SJSA1 (cell line): ENCODE measurements around the gene PSMA7. TPM values are rescaled to one million over a fixed set of nuclear protein-coding genes. Genes with fewer than 3 reads are reported as not detected.

Experiments
- DNase-seq, 2 experiments: peaks; one replicate each; pipeline ENCODE4 v3.0.0-alpha.2; 2015 to 2020; ENCODE audit warnings: low spot score in 2 of 2, low read depth in 1 of 2
- H3K27ac ChIP-seq: fragments of 250-450 bp; sonication (Bioruptor Pico); 2 replicates; pipeline ENCODE4 v1.5.1; 2020; ENCODE audit warnings: mild to moderate bottlenecking, moderate library complexity
- H3K27me3 ChIP-seq: fragments of 250-450 bp; sonication (Bioruptor Pico); replicated peaks from 2 replicates; pipeline ENCODE4 v1.5.1; 2020; ENCODE audit warnings: mild to moderate bottlenecking, moderate library complexity
- H3K36me3 ChIP-seq: fragments of 250-450 bp; sonication (Bioruptor Pico); 2 replicates; pipeline ENCODE4 v1.5.1; 2020; ENCODE audit warnings: mild to moderate bottlenecking
- H3K4me1 ChIP-seq: fragments of 250-450 bp; sonication (Bioruptor Pico); replicated peaks from 2 replicates; pipeline ENCODE4 v1.6.1; 2021; ENCODE audit warnings: mild to moderate bottlenecking
- H3K4me3 ChIP-seq: fragments of 250-450 bp; sonication (Bioruptor Pico); 2 replicates; pipeline ENCODE4 v1.5.1; 2020; ENCODE audit warnings: mild to moderate bottlenecking
- H3K9me3 ChIP-seq: fragments of 250-450 bp; sonication (Bioruptor Pico); replicated peaks from 2 replicates; pipeline ENCODE4 v1.5.1; 2020; ENCODE audit warnings: mild to moderate bottlenecking
- total RNA-seq: library from RNA; depleted of rRNA; stranded (reverse); fragments of >200 nt; shearing (Covaris generic); gene quantifications from 2 replicates; pipeline ENCODE4 v1.2.3, GENCODE V29; 2014

The PSMA7 gene
- total RNA-seq, 1 experiment from 2014 or later = 782 TPM

GRCh38 chr20:62164879-62165761, 21.9 kb upstream of the PSMA7 start:
- Histone ChIP-seq H3K4me3 (no peak overlapping the region), H3K4me1 (no peaks in the 10 kb centered on the region), H3K9me3 (no peaks in the 10 kb centered on the region), H3K27me3 (no peaks in the 10 kb centered on the region), H3K36me3 (peaks cover 53% of the 10 kb centered on the region), H3K27ac (no peak overlapping the region)
- DNase-seq = no peak

- H3K4me3 ChIP-seq = no peak overlapping the region
- H3K27ac ChIP-seq = no peak overlapping the region
- H3K4me1 ChIP-seq = no peaks in the 10 kb centered on the region
- no peaks in the 10 kb centered on the region for H3K9me3 ChIP-seq
- peaks cover 57% of the 10 kb centered on the region for H3K36me3 ChIP-seq
- H3K27me3 ChIP-seq = no peaks in the 10 kb centered on the region
- DNase-seq = no peak
Measured at GRCh38 chr20:62163986-62164762, 21.0 kb upstream of the PSMA7 start.

- Histone ChIP-seq H3K9me3 (no peaks in the 10 kb centered on the region), H3K4me1 (no peaks in the 10 kb centered on the region), H3K4me3 (no peak overlapping the region), H3K27ac (no peak overlapping the region), H3K27me3 (no peaks in the 10 kb centered on the region), H3K36me3 (peaks cover 52% of the 10 kb centered on the region)
- DNase-seq = no peak
Measured at GRCh38 chr20:62163485-62163865, 20.3 kb upstream of the PSMA7 start.

GRCh38 chr20:62162765-62163484, 19.7 kb upstream of the PSMA7 start:
- Histone ChIP-seq H3K4me1 (no peaks in the 10 kb centered on the region), H3K9me3 (no peaks in the 10 kb centered on the region), H3K36me3 (peaks cover 49% of the 10 kb centered on the region), H3K27me3 (no peaks in the 10 kb centered on the region), H3K27ac (no peak overlapping the region), H3K4me3 (no peak overlapping the region)
- DNase-seq = no peak

DNA sequence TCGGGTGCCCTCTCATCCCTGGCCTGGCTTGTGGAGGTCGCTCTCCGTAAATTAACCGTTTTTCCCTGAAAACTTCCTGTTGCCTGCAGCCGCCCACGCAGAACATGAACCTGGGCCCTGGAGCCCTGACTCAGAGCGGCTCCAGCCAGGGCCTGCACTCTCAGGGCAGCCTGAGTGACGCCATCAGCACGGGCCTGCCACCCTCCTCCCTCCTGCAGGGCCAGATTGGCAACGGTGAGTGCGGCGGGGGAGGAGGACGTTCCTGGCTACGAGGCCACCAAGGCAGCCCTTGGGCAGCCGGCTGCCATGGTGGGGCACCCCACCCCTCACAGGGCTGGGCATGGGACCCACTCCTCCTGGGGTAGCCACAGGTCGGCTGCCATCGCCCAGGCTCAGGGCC, 18.2 kb upstream of the PSMA7 start:
- no peaks in the 10 kb centered on the region for H3K27me3 ChIP-seq
- H3K36me3 ChIP-seq = peaks cover 56% of the 10 kb centered on the region
- H3K4me1 ChIP-seq = no peaks in the 10 kb centered on the region
- no peak overlapping the region for H3K4me3 ChIP-seq
- DNase-seq = no peak
- no peaks in the 10 kb centered on the region for H3K9me3 ChIP-seq
- no peak overlapping the region for H3K27ac ChIP-seq

DNA sequence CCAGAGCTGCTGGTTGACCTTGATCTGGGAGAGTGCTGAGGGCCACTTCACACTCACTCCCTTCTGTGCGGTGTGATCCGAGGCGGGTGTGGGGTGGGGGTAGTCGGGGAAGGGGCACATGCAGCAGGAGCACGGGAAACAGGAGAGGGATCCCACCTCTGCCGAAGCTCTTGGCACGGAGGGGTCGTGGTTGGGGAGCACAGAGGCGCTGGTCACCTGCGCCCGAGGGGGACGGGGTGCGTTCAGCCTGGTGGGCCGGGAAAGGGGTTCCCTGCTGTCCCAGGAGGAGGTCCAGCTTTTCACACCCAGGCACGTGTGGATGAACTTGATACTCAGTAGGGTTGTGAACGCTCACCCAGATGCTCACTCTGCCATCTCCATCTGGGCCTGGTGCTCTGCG, 17.7 kb upstream of the PSMA7 start:
- Histone ChIP-seq H3K9me3 (no peaks in the 10 kb centered on the region), H3K27ac (no peak overlapping the region), H3K4me1 (no peaks in the 10 kb centered on the region), H3K4me3 (no peak overlapping the region), H3K36me3 (peaks cover 57% of the 10 kb centered on the region), H3K27me3 (no peaks in the 10 kb centered on the region)
- DNase-seq = no peak

DNA sequence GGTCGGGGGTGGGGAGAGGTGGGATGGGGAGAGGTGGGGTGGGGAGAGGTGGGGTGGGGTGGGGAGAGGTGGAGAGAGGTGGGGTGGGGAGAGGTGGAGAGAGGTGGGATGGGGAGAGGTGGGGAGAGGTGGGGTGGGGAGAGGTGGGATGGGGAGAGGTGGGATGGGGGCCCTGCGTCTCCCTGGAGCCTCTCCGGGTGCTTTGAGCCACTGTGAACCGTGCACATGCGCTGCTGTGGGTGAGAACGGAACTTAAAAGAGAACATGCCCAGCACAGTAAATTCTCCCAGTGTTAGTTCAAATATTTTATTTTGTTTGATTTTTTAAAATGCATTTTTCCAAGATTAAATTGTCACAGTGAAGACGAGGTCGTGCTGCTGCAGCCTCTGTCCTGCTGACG, 17.1 kb upstream of the PSMA7 start:
- H3K27ac ChIP-seq = no peak overlapping the region
- H3K9me3 ChIP-seq = no peaks in the 10 kb centered on the region
- H3K36me3 ChIP-seq = peaks cover 56% of the 10 kb centered on the region
- no peaks in the 10 kb centered on the region for H3K4me1 ChIP-seq
- H3K27me3 ChIP-seq = no peaks in the 10 kb centered on the region
- no peak overlapping the region for H3K4me3 ChIP-seq
- no peak for DNase-seq

GRCh38 chr20:62159839-62160238, 16.6 kb upstream of the PSMA7 start:
- no peak for DNase-seq

GRCh38 chr20:62159052-62159451, 15.9 kb upstream of the PSMA7 start:
- Histone ChIP-seq H3K9me3 (no peaks in the 10 kb centered on the region), H3K27me3 (no peaks in the 10 kb centered on the region), H3K4me1 (no peaks in the 10 kb centered on the region), H3K27ac (no peak overlapping the region), H3K36me3 (peaks cover 49% of the 10 kb centered on the region), H3K4me3 (no peak overlapping the region)
- no peak for DNase-seq

More at GRCh38 chr20:62159839-62160238, 16.6 kb upstream of the PSMA7 start:
- no peaks in the 10 kb centered on the region for H3K4me1 ChIP-seq
- no peaks in the 10 kb centered on the region for H3K9me3 ChIP-seq
- no peak overlapping the region for H3K27ac ChIP-seq
- H3K27me3 ChIP-seq = no peaks in the 10 kb centered on the region
- no peak overlapping the region for H3K4me3 ChIP-seq
- H3K36me3 ChIP-seq = peaks cover 52% of the 10 kb centered on the region

DNA sequence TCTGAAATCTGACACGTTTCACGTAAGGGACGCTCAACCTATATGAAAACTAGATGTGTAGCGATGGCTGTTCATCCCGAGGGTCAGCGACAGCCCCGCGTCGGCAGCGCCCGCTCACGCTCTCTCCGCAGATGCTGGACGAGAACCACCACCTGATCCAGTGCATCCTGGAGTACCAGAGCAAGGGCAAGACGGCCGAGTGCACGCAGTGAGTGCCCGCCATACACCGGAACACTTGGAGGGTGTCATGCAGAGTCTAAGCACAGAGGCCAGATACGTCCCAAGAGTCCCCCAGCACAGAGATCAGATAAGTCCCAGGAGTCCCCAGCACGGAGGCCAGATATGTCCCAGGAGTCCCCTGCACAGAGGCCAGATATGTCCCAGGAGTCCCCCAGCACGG, 15.3 kb upstream of the PSMA7 start:
- Histone ChIP-seq H3K9me3 (no peaks in the 10 kb centered on the region), H3K36me3 (peaks cover 46% of the 10 kb centered on the region)

GRCh38 chr20:62158088-62158400, 14.8 kb upstream of the PSMA7 start:
- Histone ChIP-seq H3K4me3 (no peak overlapping the region), H3K4me1 (no peaks in the 10 kb centered on the region), H3K27ac (no peak overlapping the region), H3K9me3 (no peaks in the 10 kb centered on the region; the same call in 1 of the 2 replicates), H3K36me3 (peaks cover 46% of the 10 kb centered on the region), H3K27me3 (no peaks in the 10 kb centered on the region)
- no peak for DNase-seq

More for the DNA sequence above, 15.3 kb upstream of the PSMA7 start:
- Histone ChIP-seq H3K27ac (no peak overlapping the region), H3K27me3 (no peaks in the 10 kb centered on the region), H3K4me1 (no peaks in the 10 kb centered on the region), H3K4me3 (no peak overlapping the region)
- no peak for DNase-seq

GRCh38 chr20:62157387-62158087, 14.3 kb upstream of the PSMA7 start:
- H3K27ac ChIP-seq = no peak overlapping the region
- H3K4me3 ChIP-seq = no peak overlapping the region
- H3K4me1 ChIP-seq = no peaks in the 10 kb centered on the region
- DNase-seq = no peak
- H3K9me3 ChIP-seq = no peaks in the 10 kb centered on the region; the same call in 1 of the 2 replicates
- H3K36me3 ChIP-seq = peaks cover 46% of the 10 kb centered on the region
- no peaks in the 10 kb centered on the region for H3K27me3 ChIP-seq

GRCh38 chr20:62156592-62157386, 13.6 kb upstream of the PSMA7 start:
- Histone ChIP-seq H3K27me3 (no peaks in the 10 kb centered on the region), H3K27ac (no peak overlapping the region), H3K4me1 (no peaks in the 10 kb centered on the region), H3K36me3 (peaks cover 44% of the 10 kb centered on the region), H3K9me3 (no peaks in the 10 kb centered on the region; the same call in 1 of the 2 replicates), H3K4me3 (no peak overlapping the region)
- peak; percentile 35 to 76 for DNase-seq
